Kidney epithelial cell (primary cell): ENCODE data around the gene GGACT. TPM values are rescaled to one million over a fixed set of nuclear protein-coding genes. Genes with fewer than 3 reads are reported as not detected.

Experiments
- DNase-seq: peaks from one replicate; pipeline ENCODE4 v3.0.0-alpha.2; 2010; ENCODE audit warnings: low read depth
- H3K27me3 ChIP-seq: 2 replicates; pipeline ENCODE4 v1.6.0; 2011; ENCODE audit warnings: low read length; ENCODE audit not compliant: control insufficient read depth, insufficient read depth
- H3K36me3 ChIP-seq: 2 replicates; pipeline ENCODE4 v1.5.1; 2011; ENCODE audit warnings: low read length; ENCODE audit not compliant: control insufficient read depth, insufficient read depth
- H3K4me3 ChIP-seq: 2 replicates; pipeline ENCODE4 v1.5.1; 2011; ENCODE audit warnings: low read depth, mild to moderate bottlenecking, control low read depth, low read length
- total RNA-seq: library from RNA; depleted of rRNA; stranded (reverse); fragments of >200 nt; gene quantifications from 2 replicates; pipeline ENCODE4 v1.2.3, GENCODE V29; 2015
- TF ChIP-seq, protein P1 (sequence below): IDR thresholded peaks from 2 replicates; pipeline ENCODE4 v1.5.1; 2011; ENCODE audit warnings: mild to moderate bottlenecking, moderate library complexity, low read length, control low read depth, inconsistent platforms; ENCODE audit not compliant: insufficient read depth, poor library complexity, severe bottlenecking

Gene GGACT
- total RNA-seq, 1 donor from 2014 or later = 27.4 TPM

DNA sequence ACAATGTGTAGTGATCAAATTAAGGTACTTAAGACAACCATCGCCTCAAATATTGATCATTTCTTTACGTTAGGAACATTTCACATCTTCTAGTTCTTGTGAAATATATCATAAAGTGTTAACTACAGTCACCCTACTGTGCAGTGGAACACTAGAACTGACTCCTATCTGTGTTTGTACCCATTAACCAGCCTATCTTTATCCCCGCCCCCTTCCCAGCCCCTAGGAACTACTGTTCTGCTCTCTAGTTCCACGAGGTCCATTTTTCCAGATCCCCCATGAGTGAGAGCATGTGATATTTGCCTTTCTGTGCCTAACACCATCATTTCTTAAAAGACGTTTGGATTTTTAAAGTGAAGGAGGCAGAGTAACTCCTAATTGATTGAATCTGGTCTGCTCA, 24.4 kb upstream of the GGACT start:
- H3K4me3 ChIP-seq = no peak overlapping the region
- DNase-seq = no peak
- H3K36me3 ChIP-seq = peaks cover 1% of the 10 kb centered on the region
- TF ChIP-seq, protein P1, sequence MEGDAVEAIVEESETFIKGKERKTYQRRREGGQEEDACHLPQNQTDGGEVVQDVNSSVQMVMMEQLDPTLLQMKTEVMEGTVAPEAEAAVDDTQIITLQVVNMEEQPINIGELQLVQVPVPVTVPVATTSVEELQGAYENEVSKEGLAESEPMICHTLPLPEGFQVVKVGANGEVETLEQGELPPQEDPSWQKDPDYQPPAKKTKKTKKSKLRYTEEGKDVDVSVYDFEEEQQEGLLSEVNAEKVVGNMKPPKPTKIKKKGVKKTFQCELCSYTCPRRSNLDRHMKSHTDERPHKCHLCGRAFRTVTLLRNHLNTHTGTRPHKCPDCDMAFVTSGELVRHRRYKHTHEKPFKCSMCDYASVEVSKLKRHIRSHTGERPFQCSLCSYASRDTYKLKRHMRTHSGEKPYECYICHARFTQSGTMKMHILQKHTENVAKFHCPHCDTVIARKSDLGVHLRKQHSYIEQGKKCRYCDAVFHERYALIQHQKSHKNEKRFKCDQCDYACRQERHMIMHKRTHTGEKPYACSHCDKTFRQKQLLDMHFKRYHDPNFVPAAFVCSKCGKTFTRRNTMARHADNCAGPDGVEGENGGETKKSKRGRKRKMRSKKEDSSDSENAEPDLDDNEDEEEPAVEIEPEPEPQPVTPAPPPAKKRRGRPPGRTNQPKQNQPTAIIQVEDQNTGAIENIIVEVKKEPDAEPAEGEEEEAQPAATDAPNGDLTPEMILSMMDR = no peak
- no peaks in the 10 kb centered on the region for H3K27me3 ChIP-seq

DNA sequence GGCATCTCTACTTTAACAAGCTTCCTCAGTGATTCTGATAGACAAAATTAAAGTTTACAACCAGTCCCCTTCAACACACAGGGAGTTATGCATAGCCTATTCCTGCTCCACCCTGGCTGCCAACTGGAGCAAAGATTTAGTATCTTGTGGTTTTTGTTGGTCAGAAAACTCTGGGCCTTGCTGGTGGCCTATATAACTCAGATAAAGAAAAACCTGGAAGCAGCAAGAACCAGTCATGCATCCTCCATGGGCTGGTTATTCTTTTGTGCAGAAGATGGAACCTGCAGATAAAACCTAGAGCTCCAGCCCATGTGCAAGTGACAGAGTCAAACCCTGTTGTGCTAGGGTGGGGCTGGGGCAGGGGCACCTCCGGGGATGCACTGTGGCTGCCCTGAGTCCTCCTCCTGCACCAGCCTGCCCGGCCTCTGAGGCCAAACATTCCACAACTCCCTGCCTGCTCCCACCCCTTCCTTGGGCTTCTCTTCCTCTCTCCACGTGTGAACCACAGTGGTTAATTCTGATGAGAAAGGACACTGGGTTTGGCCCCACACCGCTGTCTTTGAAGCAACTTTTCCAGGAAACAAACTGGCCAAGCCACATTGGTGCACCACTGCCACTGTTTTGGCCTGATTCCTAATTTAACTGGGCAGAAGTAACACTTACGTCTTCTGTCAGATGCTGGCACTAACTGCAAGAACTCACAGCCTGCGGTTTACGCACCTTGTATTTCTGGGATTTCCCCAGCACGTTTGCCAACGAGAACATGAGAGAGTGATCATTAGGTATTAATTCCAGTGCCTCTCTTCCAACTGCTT, 23.3 kb upstream of the GGACT start:
- H3K27me3 ChIP-seq = no peaks in the 10 kb centered on the region
- TF ChIP-seq, protein P1 = no peak
- no peak overlapping the region for H3K4me3 ChIP-seq
- DNase-seq = no peak
- peaks cover 1% of the 10 kb centered on the region for H3K36me3 ChIP-seq

DNA sequence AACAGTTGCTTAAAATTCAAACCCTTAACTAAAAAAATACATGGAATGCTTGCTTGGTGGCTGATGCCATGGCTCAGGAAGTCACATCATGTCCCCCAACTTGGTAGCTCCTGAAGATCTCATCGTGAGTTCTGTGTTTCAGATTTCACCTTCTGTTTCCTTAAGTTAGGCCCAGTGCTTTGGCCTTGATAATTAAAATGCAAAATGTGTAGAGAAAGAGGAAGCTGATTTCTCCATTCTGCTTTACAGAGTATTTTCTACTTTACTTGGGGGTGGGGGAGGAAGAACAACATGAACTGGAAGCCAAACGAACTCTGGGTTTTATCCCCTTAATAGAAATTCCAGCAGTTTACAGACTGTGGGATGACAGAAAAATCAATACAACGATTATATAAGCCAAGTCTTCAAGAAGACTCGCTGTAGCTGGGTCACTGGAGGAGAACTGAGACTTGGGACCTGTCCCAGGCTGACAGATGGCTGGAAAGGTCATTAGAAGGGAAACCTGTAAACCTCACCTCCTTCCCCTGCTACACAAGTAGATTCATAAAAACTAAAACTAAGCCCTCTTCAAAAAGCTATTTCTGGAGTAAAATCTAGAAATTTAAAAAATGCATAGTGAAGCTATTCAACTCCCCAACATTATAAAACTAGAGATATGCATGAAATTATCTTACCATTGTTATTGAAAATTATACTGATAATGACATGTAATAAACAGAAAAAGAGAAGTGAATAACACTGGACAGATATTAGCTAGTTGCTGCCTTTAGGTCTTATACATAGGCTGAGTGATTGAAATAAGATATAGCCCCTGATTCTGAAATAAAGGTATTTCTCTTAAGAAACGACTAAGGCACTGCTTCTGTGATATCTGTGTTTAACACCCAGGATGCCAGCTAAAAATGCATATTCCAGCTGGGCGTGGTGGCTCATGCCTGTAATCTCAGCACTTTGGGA, 22.1 kb upstream of the GGACT start:
- no peaks in the 10 kb centered on the region for H3K27me3 ChIP-seq

DNA sequence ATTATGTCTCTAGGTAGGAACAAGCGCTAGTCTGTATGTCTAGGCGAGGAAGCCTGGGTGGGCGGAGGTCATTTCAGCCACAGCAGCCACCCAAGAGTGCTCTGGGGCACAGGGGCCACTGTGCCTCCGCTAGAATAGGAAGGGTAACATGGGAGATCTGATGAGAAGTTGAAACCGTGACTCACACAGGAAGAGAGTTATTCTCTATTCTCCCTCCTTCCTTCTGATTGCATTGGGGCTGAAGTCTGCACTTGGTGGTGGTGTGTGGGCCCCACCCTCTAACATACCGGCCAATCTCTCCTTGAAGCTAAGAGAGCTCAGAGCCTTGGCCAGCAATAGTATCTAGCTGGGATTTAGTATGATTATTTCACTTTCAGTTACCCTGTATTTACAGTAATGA, 20.3 kb upstream of the GGACT start:
- peaks cover 1% of the 10 kb centered on the region for H3K36me3 ChIP-seq
- H3K27me3 ChIP-seq = no peaks in the 10 kb centered on the region
- DNase-seq = no peak
- no peak overlapping the region for H3K4me3 ChIP-seq
- TF ChIP-seq, protein P1 = no peak

More for the DNA sequence above, 22.1 kb upstream of the GGACT start:
- Histone ChIP-seq H3K36me3 (peaks cover 1% of the 10 kb centered on the region), H3K4me3 (no peak overlapping the region)
- DNase-seq = no peak
- TF ChIP-seq, protein P1 = no peak

DNA sequence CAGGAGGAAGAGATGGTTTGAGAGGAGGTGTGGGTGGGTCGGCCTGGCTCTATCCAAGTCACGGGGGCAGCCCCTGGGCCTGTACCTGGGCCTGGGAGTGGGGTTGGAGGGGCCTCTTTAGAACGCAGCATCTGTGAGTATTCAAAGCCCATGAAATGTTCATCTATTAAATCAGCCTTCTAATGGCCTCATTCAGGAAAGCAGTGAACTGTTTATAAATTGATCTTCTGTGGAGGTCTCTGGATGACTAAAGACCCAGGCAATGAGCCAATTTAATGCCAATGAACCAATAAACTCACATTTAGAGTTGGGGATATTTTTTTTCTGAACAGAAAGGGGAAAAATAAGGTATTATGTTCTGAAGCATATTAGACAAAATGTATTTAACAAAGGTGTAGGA, 19.9 kb upstream of the GGACT start:
- TF ChIP-seq, protein P1 = no peak
- Histone ChIP-seq H3K36me3 (peaks cover 1% of the 10 kb centered on the region), H3K4me3 (no peak overlapping the region), H3K27me3 (no peaks in the 10 kb centered on the region)
- no peak for DNase-seq
